ENCODE results near the gene DNAJC2.

GRCh38 chr7:103307503-103308231 is 36.9 kb downstream of the DNAJC2 start:
- no peak for TF ChIP-seq EZH2phosphoT487 (conservative IDR thresholded peaks at IDR 0.05; ENCODE audit: low read length)
- no peak for TF ChIP-seq CTCF (IDR thresholded peaks at IDR 0.05; ENCODE audit: insufficient read depth, low read length, poor library complexity, severe bottlenecking)
